Peyer's patch (tissue), 4 donors: Measurements from ENCODE around the gene CLPTM1L.

Source experiments
- CTCF ChIP-seq, 6 experiments: fragments of 450-650 bp in 4 of 6; fragments of 200-600 bp in 2 of 6; sonication (generic) in 1 of 6; IDR thresholded peaks; one replicate each; pipeline ENCODE4 v1.5.1; 2017 to 2019; ENCODE audit warnings: antibody characterized with exemption in 6 of 6, mild to moderate bottlenecking in 3 of 6, moderate library complexity in 1 of 6
- POLR2A ChIP-seq, 2 donors: fragments of 450-650 bp; IDR thresholded peaks; one replicate each; pipeline ENCODE4 v1.5.1; 2017; ENCODE audit warnings: antibody characterized with exemption in 2 of 2, mild to moderate bottlenecking in 2 of 2, moderate library complexity in 2 of 2

- TF ChIP-seq CTCF (IDR thresholded peaks at IDR 0.05) (no peak), POLR2A (IDR thresholded peaks at IDR 0.05) (no peak)
Observed at GRCh38 chr5:1282131-1282992, 62.5 kb downstream of the CLPTM1L start.
